Fibroblast of lung (primary cell): ENCODE data around the gene PLVAP. TPM values are rescaled to one million over a fixed set of nuclear protein-coding genes. Genes with fewer than 3 reads are reported as not detected.

Source experiments
- DNase-seq, 2 donors: peaks; one replicate each; pipeline versions ENCODE4 v3.0.0 to v3.0.0-alpha.2; 2010; ENCODE audit warnings: low read depth in 2 of 2
- H2AFZ ChIP-seq: 2 replicates; pipeline ENCODE4 v1.5.1; 2012; ENCODE audit warnings: low read length, control low read depth, inconsistent platforms
- H3K27ac ChIP-seq: 2 replicates; pipeline ENCODE4 v1.5.1; 2011; ENCODE audit warnings: low read length, control low read depth; ENCODE audit not compliant: insufficient read depth
- H3K27me3 ChIP-seq: 2 replicates; pipeline ENCODE4 v1.5.1; 2011; ENCODE audit warnings: mild to moderate bottlenecking, low read length; ENCODE audit not compliant: control insufficient read depth, insufficient read depth
- H3K36me3 ChIP-seq: 2 replicates; pipeline ENCODE4 v1.5.1; 2011; ENCODE audit warnings: low read length; ENCODE audit not compliant: control insufficient read depth, insufficient read depth
- H3K4me1 ChIP-seq: 2 replicates; pipeline ENCODE4 v1.5.1; 2011; ENCODE audit warnings: low read length; ENCODE audit not compliant: control insufficient read depth, insufficient read depth; ENCODE audit errors: extremely low read depth
- H3K4me2 ChIP-seq: 2 replicates; pipeline ENCODE4 v1.5.1; 2011; ENCODE audit warnings: low read length, control low read depth; ENCODE audit not compliant: insufficient read depth; ENCODE audit errors: extremely low read depth
- H3K4me3 ChIP-seq, 4 experiments: fragments of 200-600 bp in 1 of 4; sonication (generic) in 1 of 4; replicated peaks in 1 of 4; 2 replicates each; pipeline ENCODE4 v1.5.1; 2011 to 2016; ENCODE audit warnings: low read length in 4 of 4, low read depth in 3 of 4, mild to moderate bottlenecking in 3 of 4, control low read depth in 2 of 4, inconsistent platforms in 1 of 4, mixed read lengths in 1 of 4; ENCODE audit not compliant: insufficient read depth in 1 of 4; ENCODE audit errors: control extremely low read depth in 1 of 4
- H3K79me2 ChIP-seq: 2 replicates; pipeline ENCODE4 v1.5.1; 2012; ENCODE audit warnings: mild to moderate bottlenecking, low read length, inconsistent platforms; ENCODE audit not compliant: control insufficient read depth, insufficient read depth
- H3K9ac ChIP-seq: 2 replicates; pipeline ENCODE4 v1.5.1; 2011; ENCODE audit warnings: mild to moderate bottlenecking, low read length, control low read depth; ENCODE audit not compliant: insufficient read depth
- H3K9me3 ChIP-seq: 2 replicates; pipeline ENCODE4 v1.5.1; 2012; ENCODE audit warnings: low read depth, low read length; ENCODE audit not compliant: control insufficient read depth, insufficient read depth
- H4K20me1 ChIP-seq: 2 replicates; pipeline ENCODE4 v1.5.1; 2011; ENCODE audit warnings: low read length; ENCODE audit not compliant: control insufficient read depth, insufficient read depth; ENCODE audit errors: extremely low read depth
- EZH2 ChIP-seq: IDR thresholded peaks from 2 replicates; pipeline ENCODE4 v1.5.1; 2012; ENCODE audit warnings: low read length, control low read depth, mild to moderate bottlenecking; ENCODE audit errors: missing control alignments
- polyA plus RNA-seq, 2 donors: library from polyadenylated mRNA; depleted of rRNA in 1 of 2; stranded (reverse) in 1 of 2; unstranded in 1 of 2; fragments of >200 nt; gene quantifications; 2 replicates each; pipeline ENCODE4 v1.2.1, GENCODE V29; 2011 to 2012; ENCODE audit warnings: missing spikeins in 1 of 2
- total RNA-seq: library from RNA; depleted of rRNA; stranded (reverse); fragments of >200 nt; gene quantifications from 2 replicates; pipeline ENCODE4 v1.2.1, GENCODE V29; 2014
- TF ChIP-seq, protein P1 (sequence below), 2 donors: IDR thresholded peaks in 1 of 2; conservative IDR thresholded peaks in 1 of 2; 1 replicate in 1 of 2; 2 replicates in 1 of 2; pipeline ENCODE4 v1.5.1; 2011 to 2012; ENCODE audit warnings: low read length in 2 of 2, control low read depth in 1 of 2, inconsistent platforms in 1 of 2, low read depth in 1 of 2, mild to moderate bottlenecking in 1 of 2

Gene PLVAP
- total and polyA plus RNA-seq, 2 donors (not counting 1 experiment from before 2014, with no cell fraction given) = not detected

GRCh38 chr19:17324357-17325114, 52.6 kb downstream of the PLVAP start:
- DNase-seq = no peak
- Histone ChIP-seq H3K36me3 (peaks cover 21% of the 10 kb centered on the region), H3K4me1 (no peaks in the 10 kb centered on the region), H3K4me2 (no peak overlapping the region), H3K27ac (no peak overlapping the region), H3K27me3 (no peaks in the 10 kb centered on the region), H3K79me2 (no peaks in the 10 kb centered on the region), H3K9me3 (no peaks in the 10 kb centered on the region), H3K9ac (no peak overlapping the region), H3K4me3 (no peak overlapping the region), H2AFZ (no peak overlapping the region), H4K20me1 (no peaks in the 10 kb centered on the region)
- no peak for TF ChIP-seq EZH2
- TF ChIP-seq, protein P1, sequence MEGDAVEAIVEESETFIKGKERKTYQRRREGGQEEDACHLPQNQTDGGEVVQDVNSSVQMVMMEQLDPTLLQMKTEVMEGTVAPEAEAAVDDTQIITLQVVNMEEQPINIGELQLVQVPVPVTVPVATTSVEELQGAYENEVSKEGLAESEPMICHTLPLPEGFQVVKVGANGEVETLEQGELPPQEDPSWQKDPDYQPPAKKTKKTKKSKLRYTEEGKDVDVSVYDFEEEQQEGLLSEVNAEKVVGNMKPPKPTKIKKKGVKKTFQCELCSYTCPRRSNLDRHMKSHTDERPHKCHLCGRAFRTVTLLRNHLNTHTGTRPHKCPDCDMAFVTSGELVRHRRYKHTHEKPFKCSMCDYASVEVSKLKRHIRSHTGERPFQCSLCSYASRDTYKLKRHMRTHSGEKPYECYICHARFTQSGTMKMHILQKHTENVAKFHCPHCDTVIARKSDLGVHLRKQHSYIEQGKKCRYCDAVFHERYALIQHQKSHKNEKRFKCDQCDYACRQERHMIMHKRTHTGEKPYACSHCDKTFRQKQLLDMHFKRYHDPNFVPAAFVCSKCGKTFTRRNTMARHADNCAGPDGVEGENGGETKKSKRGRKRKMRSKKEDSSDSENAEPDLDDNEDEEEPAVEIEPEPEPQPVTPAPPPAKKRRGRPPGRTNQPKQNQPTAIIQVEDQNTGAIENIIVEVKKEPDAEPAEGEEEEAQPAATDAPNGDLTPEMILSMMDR (conservative IDR thresholded peaks at IDR 0.05 in 1 of 2, IDR thresholded peaks at IDR 0.05 in 1 of 2; ENCODE audit: low read depth in 1 of 2, low read length in 2 of 2) = no peak

DNA sequence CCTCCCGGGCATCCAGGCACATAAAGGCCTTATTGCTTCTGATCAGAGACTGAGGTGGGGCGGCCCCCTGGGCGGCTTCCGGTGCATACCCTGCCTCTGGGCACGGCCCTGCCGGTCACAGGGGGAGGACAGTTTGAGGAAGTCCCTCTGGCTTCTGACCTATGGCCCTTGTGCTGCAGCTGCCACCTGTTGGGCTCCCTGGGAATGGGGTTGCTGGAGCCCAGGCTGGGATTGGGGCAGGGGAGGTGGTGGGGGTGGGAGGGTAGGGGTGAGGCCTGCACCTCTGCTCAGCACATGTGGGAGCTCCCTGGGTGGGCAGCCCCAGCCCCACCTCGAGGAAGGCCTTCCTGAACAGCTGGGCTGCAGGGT, 53.2 kb downstream of the PLVAP start:
- no peaks in the 10 kb centered on the region for H4K20me1 ChIP-seq
- H3K4me2 ChIP-seq = no peak overlapping the region
- TF ChIP-seq, protein P1 (conservative IDR thresholded peaks at IDR 0.05 in 1 of 2, IDR thresholded peaks at IDR 0.05 in 1 of 2; ENCODE audit: low read depth in 1 of 2, low read length in 2 of 2) = no peak
- TF ChIP-seq EZH2 = no peak
- H3K36me3 ChIP-seq = peaks cover 25% of the 10 kb centered on the region
- H3K9me3 ChIP-seq = no peaks in the 10 kb centered on the region
- no peak overlapping the region for H3K9ac ChIP-seq
- no peak overlapping the region for H3K4me3 ChIP-seq
- no peaks in the 10 kb centered on the region for H3K79me2 ChIP-seq
- DNase-seq = no peak
- H3K27ac ChIP-seq = no peak overlapping the region
- H2AFZ ChIP-seq = no peak overlapping the region
- no peaks in the 10 kb centered on the region for H3K27me3 ChIP-seq
- no peaks in the 10 kb centered on the region for H3K4me1 ChIP-seq

DNA sequence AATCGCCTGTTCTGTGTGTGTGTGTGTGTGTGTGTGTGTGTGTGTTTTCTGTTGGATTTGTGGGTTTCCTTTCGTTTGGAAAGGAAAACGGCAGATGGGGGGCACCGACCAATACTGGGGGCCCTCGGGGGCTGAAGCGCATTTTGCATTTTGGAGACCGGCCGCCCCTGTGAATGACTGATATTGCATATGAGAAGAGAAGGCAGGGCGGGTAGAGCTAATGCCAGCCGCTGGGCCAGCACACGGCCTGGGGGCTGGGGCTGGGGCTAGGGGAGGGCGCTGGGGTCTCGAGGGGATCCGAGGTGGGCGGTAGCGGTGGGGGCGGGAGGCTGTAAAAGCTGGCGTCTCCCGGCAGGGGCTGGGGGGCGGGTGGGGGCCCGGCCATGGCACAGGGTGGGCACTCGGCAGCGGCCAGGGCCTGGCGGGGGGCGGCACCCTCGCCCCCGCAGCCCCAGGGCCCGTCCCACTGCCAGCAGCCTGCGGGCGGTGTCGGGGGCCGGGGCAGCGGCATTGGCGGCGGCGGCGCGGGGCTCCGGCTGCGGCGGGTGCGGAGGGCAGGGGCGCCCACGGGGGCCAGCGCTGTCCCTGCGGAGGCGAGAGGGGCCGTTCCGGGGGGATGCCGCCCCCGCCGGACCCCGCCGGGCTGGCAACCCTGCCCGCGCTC, 53.7 kb downstream of the PLVAP start:
- no peak overlapping the region for H3K9ac ChIP-seq
- no peaks in the 10 kb centered on the region for H3K9me3 ChIP-seq
- no peak overlapping the region for H3K4me3 ChIP-seq
- TF ChIP-seq, protein P1 (conservative IDR thresholded peaks at IDR 0.05 in 1 of 2, IDR thresholded peaks at IDR 0.05 in 1 of 2; ENCODE audit: low read depth in 1 of 2, low read length in 2 of 2) = no peak
- no peak for TF ChIP-seq EZH2
- H4K20me1 ChIP-seq = no peaks in the 10 kb centered on the region
- no peaks in the 10 kb centered on the region for H3K4me1 ChIP-seq
- no peak overlapping the region for H2AFZ ChIP-seq
- no peak for DNase-seq
- peaks cover 26% of the 10 kb centered on the region for H3K36me3 ChIP-seq
- H3K27me3 ChIP-seq = no peaks in the 10 kb centered on the region
- H3K4me2 ChIP-seq = no peak overlapping the region
- no peaks in the 10 kb centered on the region for H3K79me2 ChIP-seq
- no peak overlapping the region for H3K27ac ChIP-seq
